K562 (cell line): Measurements from ENCODE around the gene AMIGO1. TPM values are rescaled to one million over a fixed set of nuclear protein-coding genes. Genes with fewer than 3 reads are reported as not detected.

Experiments
- BRD4 ChIP-seq: fragments of 200-600 bp; sonication (generic); IDR thresholded peaks from 2 replicates; pipeline ENCODE4 v1.6.1; 2017; ENCODE audit warnings: inconsistent platforms
- CBX5 ChIP-seq: IDR thresholded peaks from 2 replicates; pipeline ENCODE4 v1.6.1; 2014; ENCODE audit warnings: low read depth, borderline replicate concordance
- CCNT2 ChIP-seq: IDR thresholded peaks from 2 replicates; pipeline ENCODE4 v1.6.1; 2011; ENCODE audit warnings: borderline replicate concordance, low read depth, mild to moderate bottlenecking, moderate library complexity, mixed read lengths, low read length; ENCODE audit not compliant: insufficient read length; ENCODE audit errors: extremely low read depth
- HDAC1 ChIP-seq, 2 experiments: fragments of 450-650 bp; IDR thresholded peaks; 2 replicates each; pipeline ENCODE4 v1.6.1; 2016 to 2017; ENCODE audit warnings: inconsistent platforms in 1 of 2, mild to moderate bottlenecking in 1 of 2, moderate library complexity in 1 of 2
- KLF13 ChIP-seq: fragments of 450-650 bp; IDR thresholded peaks from 2 replicates; pipeline ENCODE4 v1.6.1; 2016; ENCODE audit warnings: missing genetic modification characterization, low read depth, mild to moderate bottlenecking, missing compliant biosample characterization, moderate library complexity, borderline replicate concordance
- MTA3 ChIP-seq: fragments of 450-650 bp; formaldehyde crosslinking; IDR thresholded peaks from 2 replicates; pipeline ENCODE4 v1.6.1; 2017; ENCODE audit warnings: mild to moderate bottlenecking, borderline replicate concordance
- MXI1 ChIP-seq: IDR thresholded peaks from 2 replicates; pipeline ENCODE4 v1.6.1; 2011; ENCODE audit warnings: low read depth, mild to moderate bottlenecking, improper control_type of control experiment, low read length
- NFE2 ChIP-seq: IDR thresholded peaks from 2 replicates; pipeline ENCODE4 v1.6.1; 2014; ENCODE audit warnings: antibody characterized with exemption, low read depth
- SMAD4 ChIP-seq: fragments of 250-450 bp; sonication (Bioruptor Pico); conservative IDR thresholded peaks from 2 replicates; pipeline ENCODE4 v1.8.0; 2021; ENCODE audit warnings: inconsistent platforms, mild to moderate bottlenecking, moderate library complexity
- TEAD1 ChIP-seq, 2 experiments: fragments of 450-650 bp in 1 of 2; sonication (generic) in 1 of 2; formaldehyde crosslinking; IDR thresholded peaks; 2 replicates each; pipeline versions ENCODE4 v1.4.0 to v1.8.0; 2020 to 2022; ENCODE audit warnings: mild to moderate bottlenecking in 2 of 2, missing genetic modification reagents in 1 of 2
- ZBTB17 ChIP-seq: fragments of 450-650 bp; formaldehyde crosslinking; IDR thresholded peaks from 2 replicates; pipeline ENCODE4 v1.4.0; 2020; ENCODE audit warnings: mild to moderate bottlenecking
- ZBTB8A ChIP-seq: fragments of 450-650 bp; IDR thresholded peaks from 2 replicates; pipeline ENCODE4 v1.6.1; 2018; ENCODE audit warnings: mild to moderate bottlenecking, moderate library complexity; ENCODE audit not compliant: partially characterized antibody
- ZNF311 ChIP-seq: fragments of 250-450 bp; sonication (Bioruptor Pico); IDR thresholded peaks from 2 replicates; pipeline ENCODE4 v1.4.0; 2020; ENCODE audit warnings: mild to moderate bottlenecking, moderate library complexity
- ZNF77 ChIP-seq: fragments of 250-450 bp; sonication (Bioruptor Pico); IDR thresholded peaks from 2 replicates; pipeline ENCODE4 v1.5.0; 2020
- ZNF785 ChIP-seq: fragments of 250-450 bp; sonication (Bioruptor Pico); IDR thresholded peaks from 2 replicates; pipeline ENCODE4 v1.4.0; 2020; ENCODE audit warnings: mild to moderate bottlenecking
- polyA plus RNA-seq, 8 experiments: library from polyadenylated mRNA; depleted of rRNA in 4 of 8; stranded (reverse) in 5 of 8; unstranded in 3 of 8; fragments of >200 nt; fragmentation: Nextera tagmentation in 2 of 8; fragmentation: Illumina TruSeq in 1 of 8; extraction: Ambion mirVana in 2 of 8; extraction: Trizol in 1 of 8; gene quantifications; 2 replicates each; pipeline versions ENCODE4 v1.2.1 to v1.2.3, GENCODE V29; 2011 to 2014; ENCODE audit warnings: inconsistent platforms in 1 of 8, missing spikeins in 1 of 8
- total RNA-seq, 7 experiments: library from RNA; depleted of rRNA in 6 of 7; stranded (reverse); fragments of >200 nt in 6 of 7; fragmentation: Illumina TruSeq in 2 of 7; extraction: Trizol in 2 of 7; gene quantifications; 2 replicates each; pipeline versions ENCODE4 v1.2.1 to v1.2.3, GENCODE V29; 2011 to 2021; ENCODE audit warnings: low replicate concordance in 1 of 7
- TF ChIP-seq, protein P1 (sequence below), 3 experiments: IDR thresholded peaks in 2 of 3; conservative IDR thresholded peaks in 1 of 3; 2 replicates each; pipeline ENCODE4 v1.5.1; 2011 to 2012; ENCODE audit warnings: low read length in 3 of 3, mild to moderate bottlenecking in 3 of 3, control low read depth in 2 of 3, improper control_type of control experiment in 1 of 3, inconsistent platforms in 1 of 3, low read depth in 1 of 3, mixed read lengths in 1 of 3, moderate library complexity in 1 of 3; ENCODE audit not compliant: insufficient read depth in 2 of 3
- TF ChIP-seq, protein P2 (sequence below): fragments of 450-650 bp; IDR thresholded peaks from 2 replicates; pipeline ENCODE4 v1.6.1; 2016; ENCODE audit warnings: missing biosample characterization, missing genetic modification characterization
- TF ChIP-seq, protein P3 (sequence below), 2 experiments: fragments of 250-450 bp in 1 of 2; fragments of 450-650 bp in 1 of 2; sonication (Bioruptor Pico) in 1 of 2; IDR thresholded peaks; 2 replicates each; pipeline versions ENCODE4 v1.6.1 to v1.8.0; 2016 to 2021; ENCODE audit warnings: mild to moderate bottlenecking in 2 of 2, moderate library complexity in 2 of 2, missing compliant biosample characterization in 1 of 2, missing genetic modification characterization in 1 of 2
- TF ChIP-seq, protein P4 (sequence below): IDR thresholded peaks from 2 replicates; pipeline ENCODE4 v1.6.1; 2012; ENCODE audit warnings: low read depth, low read length, improper control_type of control experiment, borderline replicate concordance
- TF ChIP-seq, protein P5 (sequence below), 2 experiments: fragments of 450-650 bp; conservative IDR thresholded peaks; 2 replicates each; pipeline ENCODE4 v1.6.1; 2017; ENCODE audit warnings: mild to moderate bottlenecking in 2 of 2, moderate library complexity in 2 of 2

AMIGO1 gene
- total and polyA plus RNA-seq, 9 of the 15 experiments (the other 6 are each of a cell fraction or from before 2014, with no cell fraction given), result 0.24 to 1.0 (median 0.54) TPM

DNA sequence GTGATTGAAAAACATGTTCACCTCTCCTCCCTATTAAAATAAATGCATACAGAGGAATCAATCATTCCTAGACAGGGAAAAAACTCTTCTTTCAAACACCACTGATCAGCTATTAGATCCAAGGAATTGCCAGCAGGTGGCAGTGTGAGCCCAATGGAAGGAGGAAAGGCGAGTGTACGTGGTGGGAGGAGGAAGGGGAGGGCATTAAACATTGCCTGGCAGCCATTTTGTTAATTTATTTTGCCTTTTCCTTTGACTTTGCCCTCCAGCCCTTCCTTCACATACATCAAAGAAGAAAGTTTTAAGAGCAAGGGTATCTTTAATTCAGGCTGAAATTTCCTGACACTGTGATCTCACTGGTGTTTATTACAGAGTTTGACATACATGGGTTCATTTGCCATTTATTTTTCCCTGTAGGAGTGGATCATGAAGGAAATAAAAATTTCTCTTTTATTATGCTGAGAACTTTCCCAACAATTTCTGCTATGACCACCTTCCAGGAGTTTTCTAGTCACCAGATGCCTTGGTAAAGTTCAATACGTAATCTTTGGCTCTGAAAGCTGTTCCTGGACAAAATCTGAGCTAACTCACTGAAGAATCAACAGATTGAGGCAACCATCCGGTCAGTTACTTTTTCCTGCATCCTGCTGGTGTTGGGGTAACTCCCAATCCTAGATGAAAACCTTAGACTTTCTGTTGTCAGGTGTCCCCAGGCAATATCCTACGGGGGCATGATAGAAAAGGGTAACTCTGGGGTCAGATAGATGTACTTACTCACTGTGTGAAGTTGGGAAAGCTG lies 37.0 kb upstream of the AMIGO1 start (continued):
- TF ChIP-seq, protein P1, sequence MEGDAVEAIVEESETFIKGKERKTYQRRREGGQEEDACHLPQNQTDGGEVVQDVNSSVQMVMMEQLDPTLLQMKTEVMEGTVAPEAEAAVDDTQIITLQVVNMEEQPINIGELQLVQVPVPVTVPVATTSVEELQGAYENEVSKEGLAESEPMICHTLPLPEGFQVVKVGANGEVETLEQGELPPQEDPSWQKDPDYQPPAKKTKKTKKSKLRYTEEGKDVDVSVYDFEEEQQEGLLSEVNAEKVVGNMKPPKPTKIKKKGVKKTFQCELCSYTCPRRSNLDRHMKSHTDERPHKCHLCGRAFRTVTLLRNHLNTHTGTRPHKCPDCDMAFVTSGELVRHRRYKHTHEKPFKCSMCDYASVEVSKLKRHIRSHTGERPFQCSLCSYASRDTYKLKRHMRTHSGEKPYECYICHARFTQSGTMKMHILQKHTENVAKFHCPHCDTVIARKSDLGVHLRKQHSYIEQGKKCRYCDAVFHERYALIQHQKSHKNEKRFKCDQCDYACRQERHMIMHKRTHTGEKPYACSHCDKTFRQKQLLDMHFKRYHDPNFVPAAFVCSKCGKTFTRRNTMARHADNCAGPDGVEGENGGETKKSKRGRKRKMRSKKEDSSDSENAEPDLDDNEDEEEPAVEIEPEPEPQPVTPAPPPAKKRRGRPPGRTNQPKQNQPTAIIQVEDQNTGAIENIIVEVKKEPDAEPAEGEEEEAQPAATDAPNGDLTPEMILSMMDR (IDR thresholded peaks at IDR 0.05 in 2 of 3, conservative IDR thresholded peaks at IDR 0.05 in 1 of 3; ENCODE audit: insufficient read depth in 2 of 3, low read depth in 1 of 3, low read length in 3 of 3), result peak; percentile 91 to 99 (median 93)
- no peak for TF ChIP-seq MXI1
- TF ChIP-seq ZNF785 (CRISPR knock-in tag), result no peak
- no peak for TF ChIP-seq CBX5
- no peak for TF ChIP-seq ZBTB8A
- TF ChIP-seq SMAD4, result no peak
- no peak for TF ChIP-seq TEAD1 (CRISPR knock-in tag; IDR thresholded peaks at IDR 0.05)
- TF ChIP-seq, protein P2, sequence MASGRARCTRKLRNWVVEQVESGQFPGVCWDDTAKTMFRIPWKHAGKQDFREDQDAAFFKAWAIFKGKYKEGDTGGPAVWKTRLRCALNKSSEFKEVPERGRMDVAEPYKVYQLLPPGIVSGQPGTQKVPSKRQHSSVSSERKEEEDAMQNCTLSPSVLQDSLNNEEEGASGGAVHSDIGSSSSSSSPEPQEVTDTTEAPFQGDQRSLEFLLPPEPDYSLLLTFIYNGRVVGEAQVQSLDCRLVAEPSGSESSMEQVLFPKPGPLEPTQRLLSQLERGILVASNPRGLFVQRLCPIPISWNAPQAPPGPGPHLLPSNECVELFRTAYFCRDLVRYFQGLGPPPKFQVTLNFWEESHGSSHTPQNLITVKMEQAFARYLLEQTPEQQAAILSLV (tag), result no peak
- 0 out of 4 replicates have a peak, but pooled peaks of 1 of the 2 experiments have one; percentile 11 for TF ChIP-seq HDAC1 (IDR thresholded peaks at IDR 0.05)
- TF ChIP-seq, protein P3, sequence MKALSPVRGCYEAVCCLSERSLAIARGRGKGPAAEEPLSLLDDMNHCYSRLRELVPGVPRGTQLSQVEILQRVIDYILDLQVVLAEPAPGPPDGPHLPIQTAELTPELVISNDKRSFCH (CRISPR knock-in tag; IDR thresholded peaks at IDR 0.05), result no peak
- TF ChIP-seq, protein P3 (tag; IDR thresholded peaks at IDR 0.05), result no peak
- TF ChIP-seq, protein P4, sequence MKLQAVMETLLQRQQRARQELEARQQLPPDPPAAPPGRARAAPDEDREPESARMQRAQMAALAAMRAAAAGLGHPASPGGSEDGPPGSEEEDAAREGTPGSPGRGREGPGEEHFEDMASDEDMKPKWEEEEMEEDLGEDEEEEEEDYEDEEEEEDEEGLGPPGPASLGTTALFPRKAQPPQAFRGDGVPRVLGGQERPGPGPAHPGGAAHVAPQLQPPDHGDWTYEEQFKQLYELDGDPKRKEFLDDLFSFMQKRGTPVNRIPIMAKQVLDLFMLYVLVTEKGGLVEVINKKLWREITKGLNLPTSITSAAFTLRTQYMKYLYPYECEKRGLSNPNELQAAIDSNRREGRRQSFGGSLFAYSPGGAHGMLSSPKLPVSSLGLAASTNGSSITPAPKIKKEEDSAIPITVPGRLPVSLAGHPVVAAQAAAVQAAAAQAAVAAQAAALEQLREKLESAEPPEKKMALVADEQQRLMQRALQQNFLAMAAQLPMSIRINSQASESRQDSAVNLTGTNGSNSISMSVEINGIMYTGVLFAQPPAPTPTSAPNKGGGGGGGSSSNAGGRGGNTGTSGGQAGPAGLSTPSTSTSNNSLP, result peak; percentile 90; the same call in 1 of the 2 replicates
- no peak for TF ChIP-seq ZBTB17 (CRISPR knock-in tag)
- TF ChIP-seq BRD4, result 0 out of 2 replicates have a peak, but pooled peaks have one; percentile 21
- TF ChIP-seq, protein P5, sequence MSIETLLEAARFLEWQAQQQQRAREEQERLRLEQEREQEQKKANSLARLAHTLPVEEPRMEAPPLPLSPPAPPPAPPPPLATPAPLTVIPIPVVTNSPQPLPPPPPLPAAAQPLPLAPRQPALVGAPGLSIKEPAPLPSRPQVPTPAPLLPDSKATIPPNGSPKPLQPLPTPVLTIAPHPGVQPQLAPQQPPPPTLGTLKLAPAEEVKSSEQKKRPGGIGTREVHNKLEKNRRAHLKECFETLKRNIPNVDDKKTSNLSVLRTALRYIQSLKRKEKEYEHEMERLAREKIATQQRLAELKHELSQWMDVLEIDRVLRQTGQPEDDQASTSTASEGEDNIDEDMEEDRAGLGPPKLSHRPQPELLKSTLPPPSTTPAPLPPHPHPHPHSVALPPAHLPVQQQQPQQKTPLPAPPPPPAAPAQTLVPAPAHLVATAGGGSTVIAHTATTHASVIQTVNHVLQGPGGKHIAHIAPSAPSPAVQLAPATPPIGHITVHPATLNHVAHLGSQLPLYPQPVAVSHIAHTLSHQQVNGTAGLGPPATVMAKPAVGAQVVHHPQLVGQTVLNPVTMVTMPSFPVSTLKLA (conservative IDR thresholded peaks at IDR 0.05), result peak; percentile 54 to 60
- TF ChIP-seq MTA3, result no peak
- TF ChIP-seq ZNF311 (CRISPR knock-in tag), result no peak
- TF ChIP-seq ZNF77 (CRISPR knock-in tag), result no peak
- no peak for TF ChIP-seq KLF13 (tag)
- no peak for TF ChIP-seq CCNT2
- no peak for TF ChIP-seq NFE2
